OCI-LY3 (cell line): ENCODE measurements around the gene EFCAB8.

Source experiments
- H2AFZ ChIP-seq: fragments of 200-600, 300-600 bp; shearing (Covaris generic); 2 replicates; pipeline ENCODE4 v1.6.0; 2014; ENCODE audit warnings: antibody characterized with exemption, low read depth, low read length
- H3K27ac ChIP-seq: fragments of 200-600, 300-600 bp; sonication (generic); 2 replicates; pipeline ENCODE4 v1.5.1; 2014; ENCODE audit warnings: mild to moderate bottlenecking, low read length, moderate library complexity, mixed read lengths
- H3K27me3 ChIP-seq: fragments of 200-600, 300-600 bp; sonication (generic); 2 replicates; pipeline ENCODE4 v1.6.1; 2014; ENCODE audit warnings: low read depth, low read length, mixed read lengths
- H3K36me3 ChIP-seq: fragments of 200-600, 300-600 bp; sonication (generic); replicated peaks from 2 replicates; pipeline ENCODE3; 2014; ENCODE audit warnings: low read depth, low read length, mixed read lengths
- H3K4me1 ChIP-seq: fragments of 300-600, 200-600 bp; sonication (generic); 2 replicates; pipeline ENCODE4 v1.6.1; 2014; ENCODE audit warnings: low read length, mixed read lengths
- H3K4me2 ChIP-seq: fragments of 200-600, 300-600 bp; sonication (generic); 2 replicates; pipeline ENCODE4 v1.6.1; 2014; ENCODE audit warnings: low read length, mixed read lengths
- H3K4me3 ChIP-seq: fragments of 300-600, 200-600 bp; sonication (generic); 2 replicates; pipeline ENCODE4 v1.5.1; 2014; ENCODE audit warnings: antibody characterized with exemption, mild to moderate bottlenecking, low read length, moderate library complexity
- H3K79me2 ChIP-seq: fragments of 300-600, 200-600 bp; shearing (Covaris generic); 2 replicates; pipeline ENCODE4 v1.6.1; 2014; ENCODE audit warnings: mild to moderate bottlenecking, low read length, mixed read lengths
- H3K9ac ChIP-seq: fragments of 300-600, 200-600 bp; shearing (Covaris generic); 2 replicates; pipeline ENCODE4 v1.6.0; 2014; ENCODE audit warnings: mild to moderate bottlenecking, low read length, moderate library complexity
- H3K9me3 ChIP-seq: fragments of 200-600, 300-600 bp; shearing (Covaris generic); 2 replicates; pipeline ENCODE4 v1.6.1; 2014; ENCODE audit warnings: low read length, mixed read lengths; ENCODE audit not compliant: insufficient read depth
- H4K20me1 ChIP-seq: fragments of 200-600, 300-600 bp; sonication (generic); 2 replicates; pipeline ENCODE4 v1.6.1; 2016; ENCODE audit warnings: low read length, mixed read lengths; ENCODE audit not compliant: insufficient read depth
- EZH2phosphoT487 ChIP-seq: fragments of 200-600 bp; shearing (Covaris generic); IDR thresholded peaks from 2 replicates; pipeline ENCODE4 v1.6.1; 2018; ENCODE audit warnings: antibody characterized with exemption, mixed run types, low read depth
- TF ChIP-seq, protein P1 (sequence below): fragments of 200-600, 300-600 bp; sonication (generic); IDR thresholded peaks from 2 replicates; pipeline ENCODE4 v1.5.1; 2014; ENCODE audit warnings: antibody characterized with exemption, low read length, low read depth

Gene EFCAB8

DNA sequence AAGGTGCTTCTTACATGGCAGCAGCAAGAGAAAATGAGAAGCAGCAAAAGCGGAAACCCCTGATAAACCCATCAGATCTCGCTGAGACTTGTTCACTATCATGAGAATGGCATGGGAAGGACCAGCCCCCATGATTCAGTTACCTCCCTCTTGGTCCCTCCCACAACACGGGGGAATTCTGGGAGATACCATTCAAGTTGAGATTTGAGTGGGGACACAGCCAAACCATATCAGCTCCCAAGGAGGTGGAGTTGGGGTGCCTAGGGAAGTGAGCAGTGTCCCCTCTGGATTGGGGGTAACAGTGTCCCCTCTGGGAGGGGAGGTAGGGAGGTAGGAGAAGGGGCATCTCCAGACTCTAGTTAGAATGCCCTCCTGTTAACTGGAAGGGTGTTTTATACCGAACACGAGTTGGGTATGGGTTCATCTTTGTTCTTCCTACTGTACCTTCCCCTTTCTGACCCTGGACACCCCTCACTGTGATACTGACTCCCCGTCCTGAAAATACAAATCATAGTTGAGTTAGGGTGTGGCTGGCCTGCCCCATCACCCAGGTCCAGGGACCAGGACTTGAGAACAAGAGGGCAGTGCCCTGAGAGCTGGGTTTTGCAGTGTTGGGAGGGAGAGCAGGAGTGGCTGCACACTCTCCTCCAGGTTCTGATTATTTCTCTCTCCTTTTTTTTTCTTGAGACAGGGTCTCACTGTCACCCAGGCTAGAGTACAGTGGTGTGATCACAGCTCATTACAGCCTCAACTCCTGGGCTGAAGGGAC, 62.0 kb downstream of the EFCAB8 start:
- no peak overlapping the region for H2AFZ ChIP-seq
- no peak overlapping the region for H3K27ac ChIP-seq
- H3K4me3 ChIP-seq, result no peak overlapping the region
- H3K4me1 ChIP-seq, result no peaks in the 10 kb centered on the region
- H3K79me2 ChIP-seq, result no peaks in the 10 kb centered on the region
- H3K4me2 ChIP-seq, result no peak overlapping the region
- no peaks in the 10 kb centered on the region for H4K20me1 ChIP-seq
- H3K9me3 ChIP-seq, result 0 out of 2 replicates have a peak, but pooled peaks cover 5% of the 10 kb centered on the region
- no peaks in the 10 kb centered on the region for H3K27me3 ChIP-seq
- no peaks in the 10 kb centered on the region for H3K36me3 ChIP-seq
- no peak for TF ChIP-seq EZH2phosphoT487
- TF ChIP-seq, protein P1, sequence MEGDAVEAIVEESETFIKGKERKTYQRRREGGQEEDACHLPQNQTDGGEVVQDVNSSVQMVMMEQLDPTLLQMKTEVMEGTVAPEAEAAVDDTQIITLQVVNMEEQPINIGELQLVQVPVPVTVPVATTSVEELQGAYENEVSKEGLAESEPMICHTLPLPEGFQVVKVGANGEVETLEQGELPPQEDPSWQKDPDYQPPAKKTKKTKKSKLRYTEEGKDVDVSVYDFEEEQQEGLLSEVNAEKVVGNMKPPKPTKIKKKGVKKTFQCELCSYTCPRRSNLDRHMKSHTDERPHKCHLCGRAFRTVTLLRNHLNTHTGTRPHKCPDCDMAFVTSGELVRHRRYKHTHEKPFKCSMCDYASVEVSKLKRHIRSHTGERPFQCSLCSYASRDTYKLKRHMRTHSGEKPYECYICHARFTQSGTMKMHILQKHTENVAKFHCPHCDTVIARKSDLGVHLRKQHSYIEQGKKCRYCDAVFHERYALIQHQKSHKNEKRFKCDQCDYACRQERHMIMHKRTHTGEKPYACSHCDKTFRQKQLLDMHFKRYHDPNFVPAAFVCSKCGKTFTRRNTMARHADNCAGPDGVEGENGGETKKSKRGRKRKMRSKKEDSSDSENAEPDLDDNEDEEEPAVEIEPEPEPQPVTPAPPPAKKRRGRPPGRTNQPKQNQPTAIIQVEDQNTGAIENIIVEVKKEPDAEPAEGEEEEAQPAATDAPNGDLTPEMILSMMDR, result no peak
- no peak overlapping the region for H3K9ac ChIP-seq

DNA sequence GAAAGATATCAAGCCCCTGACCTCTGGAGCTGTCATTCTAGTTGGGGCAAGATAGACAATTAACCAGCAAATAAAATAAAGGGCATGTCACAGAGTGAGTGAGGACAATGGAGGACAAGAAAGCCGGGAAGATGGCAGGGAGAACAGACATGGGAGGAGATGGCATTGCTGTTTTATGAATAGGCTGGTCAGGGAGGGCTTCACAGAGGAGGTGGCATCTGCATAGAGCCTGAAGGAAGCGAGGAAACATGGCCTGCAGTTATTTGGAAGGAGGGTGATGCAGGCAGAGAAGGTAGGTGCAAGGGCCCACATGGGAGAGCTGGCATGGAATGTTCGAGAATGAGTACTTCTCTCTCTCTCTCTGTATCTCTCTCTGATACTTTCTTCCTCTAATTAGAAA, 63.7 kb downstream of the EFCAB8 start:
- H3K4me2 ChIP-seq, result no peak overlapping the region
- H3K9me3 ChIP-seq, result no peaks in the 10 kb centered on the region
- no peak overlapping the region for H3K27ac ChIP-seq
- no peaks in the 10 kb centered on the region for H3K27me3 ChIP-seq
- H3K36me3 ChIP-seq, result no peaks in the 10 kb centered on the region
- no peak overlapping the region for H3K4me3 ChIP-seq
- no peaks in the 10 kb centered on the region for H3K4me1 ChIP-seq
- H4K20me1 ChIP-seq, result no peaks in the 10 kb centered on the region
- H3K9ac ChIP-seq, result no peak overlapping the region
- no peaks in the 10 kb centered on the region for H3K79me2 ChIP-seq
- H2AFZ ChIP-seq, result no peak overlapping the region
- TF ChIP-seq EZH2phosphoT487, result no peak
- TF ChIP-seq, protein P1, result no peak

DNA sequence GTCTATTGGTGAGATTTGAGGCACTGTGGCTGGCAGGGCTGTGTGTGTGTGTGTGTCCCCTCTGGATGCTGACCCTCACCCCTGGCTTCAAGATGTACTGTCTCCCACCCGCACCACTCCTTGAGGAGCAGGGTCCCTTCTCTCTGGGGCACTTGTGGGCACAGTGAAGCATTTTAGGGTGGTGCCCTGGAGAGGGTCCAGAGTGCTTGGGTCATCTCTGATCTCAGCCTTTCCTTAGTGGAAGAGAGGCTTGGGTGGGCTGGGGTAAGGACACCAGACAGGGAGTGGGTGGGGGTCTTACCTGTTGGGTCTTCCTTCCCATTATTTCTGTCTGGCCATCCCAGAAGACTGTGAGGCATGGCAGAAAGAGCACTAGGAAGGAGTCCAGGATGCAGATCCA, 66.1 kb downstream of the EFCAB8 start:
- no peaks in the 10 kb centered on the region for H3K9me3 ChIP-seq
- H3K27me3 ChIP-seq, result no peaks in the 10 kb centered on the region
- no peaks in the 10 kb centered on the region for H4K20me1 ChIP-seq
- H3K27ac ChIP-seq, result no peak overlapping the region
- H3K4me1 ChIP-seq, result no peaks in the 10 kb centered on the region
- H3K79me2 ChIP-seq, result no peaks in the 10 kb centered on the region
- H3K4me3 ChIP-seq, result no peak overlapping the region
- TF ChIP-seq EZH2phosphoT487, result no peak
- TF ChIP-seq, protein P1, result no peak
- H3K36me3 ChIP-seq, result no peaks in the 10 kb centered on the region
- no peak overlapping the region for H2AFZ ChIP-seq
- no peak overlapping the region for H3K4me2 ChIP-seq
- no peak overlapping the region for H3K9ac ChIP-seq

DNA sequence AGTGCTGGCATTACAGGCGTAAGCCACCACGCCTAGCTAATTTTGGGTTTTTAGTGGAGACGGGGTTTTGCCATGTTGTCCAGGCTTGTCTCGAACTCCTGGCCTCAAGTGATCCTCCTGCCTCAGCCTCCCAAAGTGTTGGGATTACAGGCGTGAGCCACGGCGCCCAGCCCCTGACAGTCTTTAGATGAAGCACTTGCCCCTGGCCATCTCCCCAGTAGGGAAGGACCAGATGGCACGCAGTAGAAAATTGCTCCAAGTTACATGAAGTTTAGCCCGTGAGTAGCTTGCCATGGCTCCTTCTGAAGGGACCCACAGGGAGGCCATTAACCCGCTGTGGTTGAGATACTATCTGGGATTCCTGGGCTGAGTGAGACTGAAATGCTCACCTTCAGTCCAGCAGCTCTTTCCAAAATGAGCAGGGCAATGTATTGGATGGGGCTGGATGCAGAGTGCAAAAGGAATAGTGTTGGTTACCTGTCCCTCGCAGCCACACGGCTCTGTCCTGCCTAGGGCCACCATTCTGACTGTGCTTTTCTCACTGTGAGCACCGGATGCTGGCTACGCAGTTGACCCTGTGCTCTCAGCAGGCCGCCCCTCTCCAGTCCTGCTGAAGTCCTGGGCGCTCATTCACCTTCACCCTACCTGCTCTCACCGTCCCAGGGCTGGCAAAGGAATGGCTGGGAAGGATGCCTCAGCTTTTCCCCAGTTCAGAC, 66.9 kb downstream of the EFCAB8 start:
- no peak for TF ChIP-seq EZH2phosphoT487
- TF ChIP-seq, protein P1, result no peak
- H2AFZ ChIP-seq, result no peak overlapping the region
- no peak overlapping the region for H3K9ac ChIP-seq
- no peaks in the 10 kb centered on the region for H3K9me3 ChIP-seq
- H3K4me1 ChIP-seq, result no peaks in the 10 kb centered on the region
- no peaks in the 10 kb centered on the region for H4K20me1 ChIP-seq
- no peaks in the 10 kb centered on the region for H3K36me3 ChIP-seq
- no peaks in the 10 kb centered on the region for H3K27me3 ChIP-seq
- H3K79me2 ChIP-seq, result no peaks in the 10 kb centered on the region
- H3K27ac ChIP-seq, result no peak overlapping the region
- H3K4me2 ChIP-seq, result no peak overlapping the region
- H3K4me3 ChIP-seq, result no peak overlapping the region
